ENCODE measurements around the gene TRIM54. TPM values are rescaled to one million over a fixed set of nuclear protein-coding genes. Genes with fewer than 3 reads are reported as not detected.

Gene TRIM54
- total RNA-seq, 1 donor from 2014 or later: not detected

GRCh38 chr2:27313882-27314645 lies 31.8 kb downstream of the TRIM54 start:
- Mint-ChIP-seq H3K4me3 (no peak overlapping the region), H3K9me3 (no peaks in the 10 kb centered on the region), H3K27me3 (ENCODE audit: insufficient read depth, low read depth) (peaks cover 2% of the 10 kb centered on the region), H3K4me1 (no peaks in the 10 kb centered on the region), H3K36me3 (peaks cover 2% of the 10 kb centered on the region), H3K27ac (no peak overlapping the region)
- Histone ChIP-seq H2AFZ (replicated peaks) (no peak overlapping the region), H3K9ac (no peak overlapping the region), H3K79me2 (ENCODE audit: low read depth) (no peaks in the 10 kb centered on the region), H3K9me3 (ENCODE audit: low read depth) (no peaks in the 10 kb centered on the region), H3K4me2 (no peak overlapping the region), H3K4me3 (no peak overlapping the region), H4K20me1 (ENCODE audit: low read depth) (peaks cover 10% of the 10 kb centered on the region), H3K27ac (no peak overlapping the region), H3K27me3 (peaks cover under 1% of the 10 kb centered on the region), H3F3A (ENCODE audit: low read depth) (no peaks in the 10 kb centered on the region), H3K36me3 (no peaks in the 10 kb centered on the region), H3K4me1 (no peaks in the 10 kb centered on the region)
- TF ChIP-seq EZH2 (IDR thresholded peaks at IDR 0.05) (no peak), EZH2phosphoT487 (IDR thresholded peaks at IDR 0.05) (no peak)
- TF ChIP-seq, protein P1, sequence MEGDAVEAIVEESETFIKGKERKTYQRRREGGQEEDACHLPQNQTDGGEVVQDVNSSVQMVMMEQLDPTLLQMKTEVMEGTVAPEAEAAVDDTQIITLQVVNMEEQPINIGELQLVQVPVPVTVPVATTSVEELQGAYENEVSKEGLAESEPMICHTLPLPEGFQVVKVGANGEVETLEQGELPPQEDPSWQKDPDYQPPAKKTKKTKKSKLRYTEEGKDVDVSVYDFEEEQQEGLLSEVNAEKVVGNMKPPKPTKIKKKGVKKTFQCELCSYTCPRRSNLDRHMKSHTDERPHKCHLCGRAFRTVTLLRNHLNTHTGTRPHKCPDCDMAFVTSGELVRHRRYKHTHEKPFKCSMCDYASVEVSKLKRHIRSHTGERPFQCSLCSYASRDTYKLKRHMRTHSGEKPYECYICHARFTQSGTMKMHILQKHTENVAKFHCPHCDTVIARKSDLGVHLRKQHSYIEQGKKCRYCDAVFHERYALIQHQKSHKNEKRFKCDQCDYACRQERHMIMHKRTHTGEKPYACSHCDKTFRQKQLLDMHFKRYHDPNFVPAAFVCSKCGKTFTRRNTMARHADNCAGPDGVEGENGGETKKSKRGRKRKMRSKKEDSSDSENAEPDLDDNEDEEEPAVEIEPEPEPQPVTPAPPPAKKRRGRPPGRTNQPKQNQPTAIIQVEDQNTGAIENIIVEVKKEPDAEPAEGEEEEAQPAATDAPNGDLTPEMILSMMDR (IDR thresholded peaks at IDR 0.05): no peak
- DNase-seq (ENCODE audit: low spot score): no peak

GRCh38 chr2:27314709-27315108 lies 32.5 kb downstream of the TRIM54 start:
- no peak for TF ChIP-seq EZH2phosphoT487 (IDR thresholded peaks at IDR 0.05)
- TF ChIP-seq, protein P1 (IDR thresholded peaks at IDR 0.05): no peak
- no peak for TF ChIP-seq EZH2 (IDR thresholded peaks at IDR 0.05)
- H3K79me2 ChIP-seq (ENCODE audit: low read depth): no peaks in the 10 kb centered on the region
- no peak overlapping the region for H2AFZ ChIP-seq (replicated peaks)
- no peaks in the 10 kb centered on the region for H3K36me3 ChIP-seq
- H3K27me3 ChIP-seq: no peaks in the 10 kb centered on the region
- H3K9me3 Mint-ChIP-seq: no peaks in the 10 kb centered on the region
- peaks cover 5% of the 10 kb centered on the region for H4K20me1 ChIP-seq (ENCODE audit: low read depth)
- H3K4me1 Mint-ChIP-seq: no peaks in the 10 kb centered on the region
- no peak overlapping the region for H3K27ac Mint-ChIP-seq
- no peaks in the 10 kb centered on the region for H3F3A ChIP-seq (ENCODE audit: low read depth)
- H3K9me3 ChIP-seq (ENCODE audit: low read depth): no peaks in the 10 kb centered on the region
- H3K4me1 ChIP-seq: no peaks in the 10 kb centered on the region
- H3K36me3 Mint-ChIP-seq: peaks cover 2% of the 10 kb centered on the region
- no peak overlapping the region for H3K4me3 Mint-ChIP-seq
- peaks cover 2% of the 10 kb centered on the region for H3K27me3 Mint-ChIP-seq (ENCODE audit: insufficient read depth, low read depth)
- DNase-seq (ENCODE audit: low spot score): no peak
- H3K9ac ChIP-seq: no peak overlapping the region
- no peak overlapping the region for H3K4me2 ChIP-seq
- H3K27ac ChIP-seq: no peak overlapping the region
- H3K4me3 ChIP-seq: no peak overlapping the region

DNA sequence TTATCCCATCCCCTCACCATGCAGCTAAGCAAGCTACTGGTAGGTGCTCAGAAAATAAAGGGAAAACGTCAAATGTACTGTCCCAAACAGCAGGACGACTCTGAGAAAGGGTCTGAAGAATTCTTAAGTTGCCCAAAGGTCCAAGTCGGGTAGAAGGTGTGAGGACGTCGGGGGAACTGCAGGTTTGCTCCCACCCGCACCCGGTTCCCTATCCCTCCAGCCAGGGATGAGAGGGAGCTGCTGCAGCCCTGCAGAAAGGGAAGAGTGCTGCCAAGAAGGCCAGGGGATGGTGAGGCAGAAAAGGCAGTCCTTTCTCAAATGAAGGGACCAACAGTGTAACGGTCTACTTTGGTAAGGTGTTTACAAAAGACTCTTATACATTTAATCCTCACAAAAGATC lies 32.9 kb downstream of the TRIM54 start:
- peaks cover 2% of the 10 kb centered on the region for H3K36me3 Mint-ChIP-seq
- Histone ChIP-seq H3F3A (ENCODE audit: low read depth) (no peaks in the 10 kb centered on the region), H3K79me2 (ENCODE audit: low read depth) (no peaks in the 10 kb centered on the region), H3K9me3 (ENCODE audit: low read depth) (no peaks in the 10 kb centered on the region), H3K9ac (no peak overlapping the region), H3K4me2 (no peak overlapping the region), H3K27me3 (no peaks in the 10 kb centered on the region), H2AFZ (replicated peaks) (no peak overlapping the region), H3K4me3 (no peak overlapping the region), H3K36me3 (no peaks in the 10 kb centered on the region), H3K27ac (no peak overlapping the region), H4K20me1 (ENCODE audit: low read depth) (peaks cover 2% of the 10 kb centered on the region), H3K4me1 (no peaks in the 10 kb centered on the region)
- H3K27me3 Mint-ChIP-seq (ENCODE audit: insufficient read depth, low read depth): peaks cover 2% of the 10 kb centered on the region
- no peaks in the 10 kb centered on the region for H3K4me1 Mint-ChIP-seq
- no peak overlapping the region for H3K27ac Mint-ChIP-seq
- H3K9me3 Mint-ChIP-seq: no peaks in the 10 kb centered on the region
- TF ChIP-seq EZH2phosphoT487 (IDR thresholded peaks at IDR 0.05) (no peak), EZH2 (IDR thresholded peaks at IDR 0.05) (no peak)
- TF ChIP-seq, protein P1 (IDR thresholded peaks at IDR 0.05): no peak
- no peak for DNase-seq (ENCODE audit: low spot score)
- no peak overlapping the region for H3K4me3 Mint-ChIP-seq

All from neural progenitor cell (in vitro differentiated cells).